Measurements from ENCODE around the gene TMUB1. TPM values are rescaled to one million over a fixed set of nuclear protein-coding genes. Genes with fewer than 3 reads are reported as not detected.

Gene TMUB1
- total RNA-seq, 1 experiment from 2014 or later = 45.4 TPM

DNA sequence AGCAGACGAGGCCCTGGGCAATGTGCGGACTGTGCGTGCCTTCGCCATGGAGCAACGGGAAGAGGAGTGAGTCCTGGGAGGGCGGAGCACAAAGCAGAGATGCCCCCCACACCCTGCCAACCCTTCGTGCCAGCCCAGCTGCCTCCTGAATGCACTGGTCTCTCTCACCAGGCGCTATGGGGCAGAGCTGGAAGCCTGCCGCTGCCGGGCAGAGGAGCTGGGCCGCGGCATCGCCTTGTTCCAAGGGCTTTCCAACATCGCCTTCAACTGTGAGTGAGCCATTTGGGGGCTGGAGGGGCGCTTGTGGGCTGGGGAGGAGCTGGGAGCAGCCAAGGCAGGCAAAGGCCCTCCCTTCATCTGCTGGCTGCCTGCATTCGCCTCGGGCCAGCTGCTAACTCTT, 47.4 kb downstream of the TMUB1 start:
- no peak overlapping the region for H3K27ac ChIP-seq (ENCODE audit: insufficient read length, low read depth, low read length)
- peaks cover 4% of the 10 kb centered on the region for H3K27me3 Mint-ChIP-seq (ENCODE audit: low read depth)
- H2BK15ac ChIP-seq (ENCODE audit: low read depth, low read length) = no peak overlapping the region
- peak overlapping the region in 1 of 3 experiments; percentile 34; a peak in 1 of 7 replicates for H3K27ac Mint-ChIP-seq
- H3K23me2 ChIP-seq (ENCODE audit: insufficient read length, low read depth, low read length, poor library complexity, severe bottlenecking) = no peaks in the 10 kb centered on the region
- no peak overlapping the region for H4K5ac ChIP-seq (ENCODE audit: insufficient read length, low read depth, low read length)
- no peak overlapping the region for H3K4me2 ChIP-seq (ENCODE audit: insufficient read depth, insufficient read length, low read length)
- no peaks in the 10 kb centered on the region for H3K9me3 ChIP-seq (ENCODE audit: control insufficient read depth, low read depth, low read length)
- H3K9me3 Mint-ChIP-seq = no peaks in the 10 kb centered on the region
- no peak overlapping the region for H2AK5ac ChIP-seq (ENCODE audit: insufficient read length, low read length)
- no peak overlapping the region for H3K9ac ChIP-seq (ENCODE audit: extremely low read depth, insufficient read length, low read length)
- H3K27me3 ChIP-seq (ENCODE audit: insufficient read depth, low read length) = no peaks in the 10 kb centered on the region
- no peak overlapping the region for H3K23ac ChIP-seq (ENCODE audit: insufficient read length, low read depth, low read length)
- no peak overlapping the region for H4K91ac ChIP-seq (ENCODE audit: insufficient read length, low read depth, low read length)
- no peaks in the 10 kb centered on the region for H3K79me1 ChIP-seq (ENCODE audit: insufficient read depth, low read depth, low read length, poor library complexity, severe bottlenecking)
- no peak overlapping the region for H3K4me3 Mint-ChIP-seq
- no peaks in the 10 kb centered on the region for H4K20me1 ChIP-seq (ENCODE audit: control insufficient read depth, insufficient read depth, insufficient read length)
- H2BK20ac ChIP-seq (ENCODE audit: low read depth, low read length, poor library complexity, severe bottlenecking) = no peak overlapping the region
- TF ChIP-seq, protein P1, sequence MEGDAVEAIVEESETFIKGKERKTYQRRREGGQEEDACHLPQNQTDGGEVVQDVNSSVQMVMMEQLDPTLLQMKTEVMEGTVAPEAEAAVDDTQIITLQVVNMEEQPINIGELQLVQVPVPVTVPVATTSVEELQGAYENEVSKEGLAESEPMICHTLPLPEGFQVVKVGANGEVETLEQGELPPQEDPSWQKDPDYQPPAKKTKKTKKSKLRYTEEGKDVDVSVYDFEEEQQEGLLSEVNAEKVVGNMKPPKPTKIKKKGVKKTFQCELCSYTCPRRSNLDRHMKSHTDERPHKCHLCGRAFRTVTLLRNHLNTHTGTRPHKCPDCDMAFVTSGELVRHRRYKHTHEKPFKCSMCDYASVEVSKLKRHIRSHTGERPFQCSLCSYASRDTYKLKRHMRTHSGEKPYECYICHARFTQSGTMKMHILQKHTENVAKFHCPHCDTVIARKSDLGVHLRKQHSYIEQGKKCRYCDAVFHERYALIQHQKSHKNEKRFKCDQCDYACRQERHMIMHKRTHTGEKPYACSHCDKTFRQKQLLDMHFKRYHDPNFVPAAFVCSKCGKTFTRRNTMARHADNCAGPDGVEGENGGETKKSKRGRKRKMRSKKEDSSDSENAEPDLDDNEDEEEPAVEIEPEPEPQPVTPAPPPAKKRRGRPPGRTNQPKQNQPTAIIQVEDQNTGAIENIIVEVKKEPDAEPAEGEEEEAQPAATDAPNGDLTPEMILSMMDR (conservative IDR thresholded peaks at IDR 0.05) = no peak
- no peak overlapping the region for H3K18ac ChIP-seq (ENCODE audit: insufficient read length, low read depth, low read length)
- no peak overlapping the region for H4K8ac ChIP-seq (replicated peaks; ENCODE audit: insufficient read length, low read depth, low read length)
- H3K4me1 Mint-ChIP-seq = peaks cover 2% of the 10 kb centered on the region in 2 experiments; a peak in 1 of 4 replicates
- no peak overlapping the region for H2AFZ ChIP-seq (ENCODE audit: low read length)
- H2BK5ac ChIP-seq (ENCODE audit: insufficient read length, low read length) = no peak overlapping the region
- no peaks in the 10 kb centered on the region for H3K79me2 ChIP-seq (ENCODE audit: insufficient read depth, low read length)
- no peak overlapping the region for H2BK12ac ChIP-seq (ENCODE audit: insufficient read length, low read depth, low read length)
- H3K4me1 ChIP-seq (ENCODE audit: insufficient read depth, low read length) = no peaks in the 10 kb centered on the region
- no peak overlapping the region for H3K56ac ChIP-seq (ENCODE audit: insufficient read length, low read depth, low read length)
- no peak for DNase-seq
- peaks cover 0 to 8% (median 4%) of the 10 kb centered on the region in 3 experiments; a peak in 4 of 7 replicates for H3K36me3 Mint-ChIP-seq (ENCODE audit: insufficient read depth in 1 of 3, low read depth in 3 of 3)
- no CpG with 5 or more reads among the region's 17 CpGs for WGBS (ENCODE audit: extremely low coverage, insufficient read length, low lambda C conversion rate)
- no peak overlapping the region for H3K4ac ChIP-seq (ENCODE audit: low read depth, low read length)
- H2BK120ac ChIP-seq (ENCODE audit: low read depth, low read length, poor library complexity, severe bottlenecking) = no peak overlapping the region
- H3T11ph ChIP-seq (ENCODE audit: low read length) = no peak overlapping the region
- no peak overlapping the region for H3K14ac ChIP-seq (ENCODE audit: insufficient read depth, low read length)

Data from H9 (cell line).